ENCODE results near the gene SLC2A10.

DNA sequence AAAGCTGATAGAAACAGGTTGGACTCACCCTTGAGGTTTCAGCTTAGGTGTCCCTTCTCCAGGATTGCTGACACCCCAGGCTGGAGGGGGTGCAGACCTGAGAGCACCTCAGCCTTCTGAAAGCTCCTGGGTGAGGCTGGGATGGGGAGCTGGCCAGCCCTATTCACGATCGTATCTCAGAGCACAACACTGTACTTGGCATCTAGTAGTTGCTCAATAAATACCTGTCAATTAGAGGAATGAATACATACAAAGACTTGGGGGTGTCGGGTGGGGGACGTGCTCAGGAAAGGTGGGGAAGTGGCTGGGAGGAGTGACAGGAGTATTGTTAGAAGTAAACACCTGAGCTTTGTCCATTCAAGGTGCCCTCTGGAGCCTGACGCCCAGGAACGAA is 61.7 kb downstream of the SLC2A10 start:
- TF ChIP-seq, protein P1, sequence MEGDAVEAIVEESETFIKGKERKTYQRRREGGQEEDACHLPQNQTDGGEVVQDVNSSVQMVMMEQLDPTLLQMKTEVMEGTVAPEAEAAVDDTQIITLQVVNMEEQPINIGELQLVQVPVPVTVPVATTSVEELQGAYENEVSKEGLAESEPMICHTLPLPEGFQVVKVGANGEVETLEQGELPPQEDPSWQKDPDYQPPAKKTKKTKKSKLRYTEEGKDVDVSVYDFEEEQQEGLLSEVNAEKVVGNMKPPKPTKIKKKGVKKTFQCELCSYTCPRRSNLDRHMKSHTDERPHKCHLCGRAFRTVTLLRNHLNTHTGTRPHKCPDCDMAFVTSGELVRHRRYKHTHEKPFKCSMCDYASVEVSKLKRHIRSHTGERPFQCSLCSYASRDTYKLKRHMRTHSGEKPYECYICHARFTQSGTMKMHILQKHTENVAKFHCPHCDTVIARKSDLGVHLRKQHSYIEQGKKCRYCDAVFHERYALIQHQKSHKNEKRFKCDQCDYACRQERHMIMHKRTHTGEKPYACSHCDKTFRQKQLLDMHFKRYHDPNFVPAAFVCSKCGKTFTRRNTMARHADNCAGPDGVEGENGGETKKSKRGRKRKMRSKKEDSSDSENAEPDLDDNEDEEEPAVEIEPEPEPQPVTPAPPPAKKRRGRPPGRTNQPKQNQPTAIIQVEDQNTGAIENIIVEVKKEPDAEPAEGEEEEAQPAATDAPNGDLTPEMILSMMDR (IDR thresholded peaks at IDR 0.05; ENCODE audit: low read depth, low read length), result no peak
- no peak for TF ChIP-seq EZH2phosphoT487 (IDR thresholded peaks at IDR 0.05; ENCODE audit: low read depth)

Data from OCI-LY3 (cell line).